Measurements from ENCODE around the gene SH3BP1.

Gene SH3BP1

GRCh38 chr22:37617431-37617830, 22.0 kb upstream of the SH3BP1 start:
- no peak for DNase-seq

GRCh38 chr22:37618072-37618656, 21.3 kb upstream of the SH3BP1 start:
- no peak for DNase-seq

- DNase-seq, result no peak
Measured at GRCh38 chr22:37618674-37619073, 20.8 kb upstream of the SH3BP1 start.

- no peak for DNase-seq
Measured at GRCh38 chr22:37619991-37620390, 19.5 kb upstream of the SH3BP1 start.

- DNase-seq, result no peak
Measured at GRCh38 chr22:37621352-37621860, 18.1 kb upstream of the SH3BP1 start.

- DNase-seq, result peak; percentile 58
Measured at GRCh38 chr22:37623075-37624016, 16.1 kb upstream of the SH3BP1 start.

- no peak for DNase-seq
Measured at GRCh38 chr22:37624017-37624365, 15.5 kb upstream of the SH3BP1 start.

- no peak for DNase-seq
Measured at GRCh38 chr22:37624876-37625275, 14.6 kb upstream of the SH3BP1 start.

- DNase-seq, result no peak
Measured at GRCh38 chr22:37625737-37626136, 13.7 kb upstream of the SH3BP1 start.

GRCh38 chr22:37626144-37626543, 13.3 kb upstream of the SH3BP1 start:
- DNase-seq, result no peak

- DNase-seq, result no peak
Measured at GRCh38 chr22:37626556-37627075, 12.9 kb upstream of the SH3BP1 start.

- no peak for DNase-seq
Measured at GRCh38 chr22:37627121-37627520, 12.3 kb upstream of the SH3BP1 start.

- DNase-seq, result no peak
Measured at GRCh38 chr22:37627545-37627944, 11.9 kb upstream of the SH3BP1 start.

- DNase-seq, result no peak
Measured at GRCh38 chr22:37628830-37629229, 10.6 kb upstream of the SH3BP1 start.

- DNase-seq, result no peak
Measured at GRCh38 chr22:37629928-37630327, 9.5 kb upstream of the SH3BP1 start.

GRCh38 chr22:37630839-37631435, 8.5 kb upstream of the SH3BP1 start:
- DNase-seq, result no peak

GRCh38 chr22:37631448-37632173, 7.9 kb upstream of the SH3BP1 start:
- DNase-seq, result no peak

GRCh38 chr22:37632174-37633088, 7.0 kb upstream of the SH3BP1 start:
- no peak for DNase-seq

- no peak for DNase-seq
Measured at GRCh38 chr22:37633089-37633624, 6.3 kb upstream of the SH3BP1 start.

- DNase-seq, result peak; percentile 83
Measured at GRCh38 chr22:37633625-37634416, 5.6 kb upstream of the SH3BP1 start.

Measured in fibroblast of skin of right biceps (primary cell).